HepG2 (cell line): ENCODE results near the gene C9. TPM values are rescaled to one million over a fixed set of nuclear protein-coding genes. Genes with fewer than 3 reads are reported as not detected.

Experiments used
- ATAC-seq: fragments of 200-7000 bp; cut with Tn5 transposase; 3 replicates; pipeline ENCODE4 v1.9.1; 2020; ENCODE audit warnings: mild to moderate bottlenecking, moderate library complexity
- BruUV-seq: library from RNA; stranded (reverse); fragments of 400-500 nt; replicated peaks from 2 replicates; lab custom pipeline; 2021; lab: Mats Ljungman, UMichigan
- CTCF ChIA-PET: fragments of 300-600 bp; formaldehyde crosslinking; extraction: SDS; loops from one replicate; lab custom pipeline; 2021; ENCODE audit warnings: low total read pairs, inconsistent platforms, low intra/inter-chr PET ratio; lab: Yijun Ruan, JAX
- POLR2A ChIA-PET: fragments of 350-600 bp; sonication (Branson Sonifier 250); formaldehyde crosslinking; loops from one replicate; lab custom pipeline; 2020; ENCODE audit warnings: antibody characterized with exemption, inconsistent platforms; lab: Yijun Ruan, JAX
- DNase-seq: peaks from one replicate; pipeline ENCODE4 v3.0.0-alpha.2; 2015; ENCODE audit warnings: low spot score
- FAIRE-seq: peaks from 3 replicates; lab custom pipeline; 2011; peaks lifted over from hg19 to GRCh38; lab: Jason Lieb, UNC
- H2AFZ ChIP-seq: one replicate; pipeline ENCODE4 v1.6.1; 2011; ENCODE audit warnings: low read length, inconsistent platforms
- H3K27ac ChIP-seq: fragments of 300-600 bp; 3 replicates; pipeline ENCODE4 v1.8.0; 2011; ENCODE audit warnings: mixed run types, mild to moderate bottlenecking, mixed read lengths, low read length, inconsistent platforms; ENCODE audit not compliant: insufficient read depth; ENCODE audit errors: extremely low read length
- H3K27me3 ChIP-seq, 2 experiments: fragments of 200-600 bp in 1 of 2; 2 replicates in 1 of 2; 3 replicates in 1 of 2; pipeline versions ENCODE4 v1.6.0 to v1.8.0; 2011; ENCODE audit warnings: low read length in 2 of 2, mild to moderate bottlenecking in 2 of 2, moderate library complexity in 2 of 2, inconsistent platforms in 1 of 2; ENCODE audit not compliant: insufficient read depth in 2 of 2, control insufficient read depth in 1 of 2
- H3K36me3 ChIP-seq, 2 experiments: fragments of 200-600 bp in 1 of 2; replicated peaks in 1 of 2; 2 replicates in 1 of 2; 3 replicates in 1 of 2; pipeline versions ENCODE4 v1.5.1 to v1.8.0; 2011; ENCODE audit warnings: low read length in 2 of 2, inconsistent platforms in 1 of 2; ENCODE audit not compliant: insufficient read depth in 2 of 2, control insufficient read depth in 1 of 2
- H3K4me1 ChIP-seq: 2 replicates; pipeline ENCODE4 v1.5.1; 2012; ENCODE audit warnings: low read length, inconsistent platforms; ENCODE audit not compliant: insufficient read depth
- H3K4me2 ChIP-seq: 2 replicates; pipeline ENCODE4 v1.6.0; 2011; ENCODE audit warnings: low read depth, low read length, inconsistent platforms
- H3K4me3 ChIP-seq, 3 experiments: fragments of 200-600 bp in 1 of 3; sonication (generic), shearing (Covaris generic) in 1 of 3; replicated peaks in 1 of 3; 2 replicates each; pipeline ENCODE4 v1.5.1; 2011 to 2016; ENCODE audit warnings: low read length in 3 of 3, inconsistent platforms in 2 of 3, low read depth in 2 of 3, mild to moderate bottlenecking in 2 of 3, control low read depth in 1 of 3, mixed read lengths in 1 of 3; ENCODE audit not compliant: insufficient read depth in 1 of 3
- H3K79me2 ChIP-seq: one replicate; pipeline ENCODE4 v1.6.1; 2011; ENCODE audit warnings: low read length, inconsistent platforms; ENCODE audit not compliant: insufficient read depth
- H3K9ac ChIP-seq: 2 replicates; pipeline ENCODE4 v1.6.0; 2011; ENCODE audit warnings: mild to moderate bottlenecking, low read depth, low read length, inconsistent platforms; ENCODE audit not compliant: insufficient read depth
- H3K9me3 ChIP-seq: 2 replicates; pipeline ENCODE4 v1.5.1; 2012; ENCODE audit warnings: mild to moderate bottlenecking, low read length
- H4K20me1 ChIP-seq: 2 replicates; pipeline ENCODE4 v1.6.0; 2011; ENCODE audit warnings: inconsistent platforms, mild to moderate bottlenecking, low read length, moderate library complexity; ENCODE audit not compliant: insufficient read depth
- KLF15 ChIP-seq: sonication (generic); formaldehyde crosslinking; IDR thresholded peaks from 2 replicates; pipeline ENCODE4 v1.8.1; 2023; ENCODE audit warnings: borderline replicate concordance, mild to moderate bottlenecking, inconsistent platforms, missing genetic modification reagents, mixed read lengths
- LCORL ChIP-seq, 2 experiments: fragments of 450-650 bp in 1 of 2; sonication (generic) in 1 of 2; formaldehyde crosslinking in 1 of 2; IDR thresholded peaks; 2 replicates each; pipeline versions ENCODE4 v1.5.0 to v1.6.1; 2017 to 2020; ENCODE audit warnings: antibody characterized with exemption in 1 of 2, missing genetic modification reagents in 1 of 2
- NAIF1 ChIP-seq: sonication (generic); formaldehyde crosslinking; IDR thresholded peaks from 2 replicates; pipeline ENCODE4 v1.5.0; 2020; ENCODE audit warnings: mild to moderate bottlenecking, missing genetic modification reagents, borderline replicate concordance
- PRDM10 ChIP-seq: sonication (generic); formaldehyde crosslinking; IDR thresholded peaks from 2 replicates; pipeline ENCODE4 v1.4.0; 2020; ENCODE audit warnings: low read depth, missing genetic modification reagents
- TFDP2 ChIP-seq: sonication (generic); formaldehyde crosslinking; IDR thresholded peaks from 2 replicates; pipeline ENCODE4 v1.4.0; 2020; ENCODE audit warnings: missing genetic modification reagents
- ZBED4 ChIP-seq: sonication (generic); formaldehyde crosslinking; IDR thresholded peaks from 2 replicates; pipeline ENCODE4 v1.4.0; 2020; ENCODE audit warnings: missing genetic modification reagents, borderline replicate concordance
- ZNF10 ChIP-seq: sonication (generic); formaldehyde crosslinking; IDR thresholded peaks from 2 replicates; pipeline ENCODE4 v1.4.0; 2020; ENCODE audit warnings: mild to moderate bottlenecking, low read depth, missing genetic modification reagents, borderline replicate concordance
- ZNF18 ChIP-seq: sonication (generic); formaldehyde crosslinking; IDR thresholded peaks from 2 replicates; pipeline ENCODE4 v1.8.0; 2022; ENCODE audit warnings: mild to moderate bottlenecking, missing genetic modification reagents; ENCODE audit not compliant: insufficient replicate concordance
- ZNF205 ChIP-seq: IDR thresholded peaks from 2 replicates; pipeline ENCODE4 v1.6.1; 2018; ENCODE audit warnings: missing biosample characterization, missing genetic modification reagents
- ZNF362 ChIP-seq: sonication (generic); formaldehyde crosslinking; IDR thresholded peaks from 2 replicates; pipeline ENCODE4 v1.4.0; 2020; ENCODE audit warnings: missing genetic modification reagents, mild to moderate bottlenecking, borderline replicate concordance
- ZNF629 ChIP-seq: sonication (generic); formaldehyde crosslinking; conservative IDR thresholded peaks from 2 replicates; pipeline ENCODE4 v1.5.0; 2020; ENCODE audit warnings: missing genetic modification reagents
- ZNF670 ChIP-seq: sonication (generic); formaldehyde crosslinking; IDR thresholded peaks from 2 replicates; pipeline ENCODE4 v1.8.0; 2022; ENCODE audit warnings: mild to moderate bottlenecking, missing genetic modification reagents, borderline replicate concordance
- WGBS: methylation state at CpG from one replicate; pipeline ENCODE4 v1.1.6; 2017; ENCODE audit warnings: low lambda C conversion rate; 5-methylcytosine and 5-hydroxymethylcytosine counted together
- in situ Hi-C: cut with HindIII; loops from 2 replicates; pipeline ENCODE4 v1.10.0; 2017; ENCODE audit warnings: low pct_unique_long_range_greater_than_20kb; ENCODE audit not compliant: extremely low pct_ligation_motif_present
- intact Hi-C: fragments of 100-400 bp; cut with micrococcal nuclease; formaldehyde crosslinking; loops from one replicate; pipeline ENCODE4 v1.10.0; 2022; ENCODE audit not compliant: unreplicated experiment
- polyA plus RNA-seq, 8 experiments: library from polyadenylated mRNA; depleted of rRNA in 3 of 8; stranded (reverse) in 7 of 8; unstranded in 1 of 8; fragments of >200 nt; fragmentation: Illumina TruSeq in 4 of 8; extraction: Trizol in 4 of 8; gene quantifications; 2 replicates each; pipeline versions ENCODE4 v1.2.1 to v1.2.3, GENCODE V29; 2011 to 2016; ENCODE audit warnings: low read depth in 4 of 8, missing spikeins in 1 of 8, mixed read lengths in 1 of 8; ENCODE audit not compliant: insufficient read depth in 1 of 8
- total RNA-seq, 5 experiments: library from RNA; depleted of rRNA; stranded (reverse); fragments of >200 nt; fragmentation: Illumina TruSeq; extraction: Trizol; gene quantifications; 2 replicates each; pipeline ENCODE4 v1.2.3, GENCODE V29; 2016; ENCODE audit warnings: low read depth in 1 of 5

Gene C9
- total and polyA plus RNA-seq, 2 of the 13 experiments (the other 11 are each of a cell fraction or from before 2014, with no cell fraction given), result not detected

GRCh38 chr5:39328731-39329130 is 35.6 kb downstream of the C9 start:
- intact Hi-C loops (loop anchor here (5.0 kb wide), 1 partner anchor 1134 kb away; no protein-coding TSS in a partner anchor), in situ Hi-C loops (no loop called here)
- WGBS, result 6% methylated on average over 1 of the region's 1 CpG
- Histone ChIP-seq H3K36me3 (no peaks in the 10 kb centered on the region), H3K4me1 (no peaks in the 10 kb centered on the region), H2AFZ (no peak overlapping the region), H3K4me2 (no peak overlapping the region), H3K9ac (no peak overlapping the region), H3K27ac (no peak overlapping the region), H4K20me1 (no peaks in the 10 kb centered on the region), H3K79me2 (no peaks in the 10 kb centered on the region), H3K4me3 (no peak overlapping the region), H3K9me3 (no peaks in the 10 kb centered on the region), H3K27me3 (no peaks in the 10 kb centered on the region)
- TF ChIP-seq ZNF362 (no peak), ZNF10 (CRISPR knock-in tag) (no peak), ZNF205 (CRISPR knock-in tag) (no peak), NAIF1 (CRISPR knock-in tag) (no peak), PRDM10 (CRISPR knock-in tag) (no peak), ZBED4 (CRISPR knock-in tag) (no peak), KLF15 (CRISPR knock-in tag) (no peak), TFDP2 (CRISPR knock-in tag) (no peak), ZNF629 (CRISPR knock-in tag) (no peak), ZNF670 (CRISPR knock-in tag) (no peak), ZNF18 (CRISPR knock-in tag) (no peak), LCORL (IDR thresholded peaks at IDR 0.05) (no peak), LCORL (CRISPR knock-in tag; IDR thresholded peaks at IDR 0.05) (no peak)
- ATAC-seq (no peak), DNase-seq (no peak), FAIRE-seq (no peak)
- BruUV-seq, result no TSS peak
- ChIA-PET CTCF (no interaction called here), POLR2A (no interaction called here)
